Activated naive CD8-positive, alpha-beta T cell treated with anti-CD3 and anti-CD28 coated beads, Interleukin-2, amount 50 U/mL, for 24 hours (primary cell): ENCODE results near the gene GLI2.

Experiments
- ATAC-seq: fragments of 150-1000 bp; cut with Tn5 transposase; one replicate; pipeline ENCODE4 v1.10.0; 2021
- DNase-seq: peaks from one replicate; pipeline ENCODE4 v3.0.0; 2021
- H3K27ac Mint-ChIP-seq: one replicate; pipeline ENCODE4 v1.8.0; 2021; ENCODE audit warnings: mild to moderate bottlenecking, mixed read lengths
- H3K27me3 Mint-ChIP-seq: one replicate; pipeline ENCODE4 v1.8.0; 2021; ENCODE audit warnings: mixed read lengths
- H3K36me3 Mint-ChIP-seq: one replicate; pipeline ENCODE4 v1.8.0; 2021; ENCODE audit warnings: low read depth, mixed read lengths
- H3K4me1 Mint-ChIP-seq: one replicate; pipeline ENCODE4 v1.8.0; 2021; ENCODE audit warnings: mixed read lengths
- H3K4me3 Mint-ChIP-seq: one replicate; pipeline ENCODE4 v1.8.0; 2021; ENCODE audit warnings: mild to moderate bottlenecking, moderate library complexity, mixed read lengths
- H3K9me3 Mint-ChIP-seq: one replicate; pipeline ENCODE4 v1.8.0; 2021; ENCODE audit warnings: mixed read lengths

The GLI2 gene

DNA sequence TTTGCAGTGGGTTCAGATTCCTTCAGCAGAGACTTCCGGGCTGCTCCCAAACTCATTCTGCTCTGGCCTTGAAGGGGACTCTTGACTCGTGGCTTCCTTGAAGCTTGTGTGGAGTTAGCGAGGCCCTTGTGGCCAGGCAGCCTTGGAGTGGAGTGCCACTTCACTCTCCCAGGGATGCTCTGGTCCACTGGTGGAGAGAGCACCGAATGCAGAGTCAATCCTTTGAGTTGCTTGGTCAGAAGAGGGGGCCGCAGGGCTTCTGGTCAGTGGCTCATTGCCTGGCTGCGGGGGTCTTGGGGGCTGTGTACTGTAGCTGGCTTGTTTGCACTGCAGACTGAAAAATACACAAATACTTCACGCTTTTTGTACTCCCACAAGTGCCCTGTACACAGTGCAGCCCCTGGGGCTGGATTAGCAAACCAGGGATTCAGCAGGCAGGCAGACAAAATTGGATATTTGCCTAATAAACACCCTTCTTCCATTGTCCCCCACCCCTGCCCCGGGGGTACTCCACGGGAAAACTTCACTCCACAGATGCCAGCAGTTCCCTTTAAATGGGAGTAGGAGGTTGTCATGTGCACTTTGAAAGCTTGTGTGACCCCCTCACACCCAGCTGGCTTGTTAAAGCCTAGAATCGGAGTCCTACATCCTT, 3.2 kb downstream of the GLI2 start:
- ATAC-seq (no peak), DNase-seq (no peak)
- peaks cover 74% of the 10 kb centered on the region for H3K27me3 Mint-ChIP-seq
- H3K4me3 Mint-ChIP-seq: no peak overlapping the region
- H3K9me3 Mint-ChIP-seq: no peaks in the 10 kb centered on the region
- H3K27ac Mint-ChIP-seq: no peak overlapping the region
- H3K4me1 Mint-ChIP-seq: peaks cover 2% of the 10 kb centered on the region
- H3K36me3 Mint-ChIP-seq: no peaks in the 10 kb centered on the region

DNA sequence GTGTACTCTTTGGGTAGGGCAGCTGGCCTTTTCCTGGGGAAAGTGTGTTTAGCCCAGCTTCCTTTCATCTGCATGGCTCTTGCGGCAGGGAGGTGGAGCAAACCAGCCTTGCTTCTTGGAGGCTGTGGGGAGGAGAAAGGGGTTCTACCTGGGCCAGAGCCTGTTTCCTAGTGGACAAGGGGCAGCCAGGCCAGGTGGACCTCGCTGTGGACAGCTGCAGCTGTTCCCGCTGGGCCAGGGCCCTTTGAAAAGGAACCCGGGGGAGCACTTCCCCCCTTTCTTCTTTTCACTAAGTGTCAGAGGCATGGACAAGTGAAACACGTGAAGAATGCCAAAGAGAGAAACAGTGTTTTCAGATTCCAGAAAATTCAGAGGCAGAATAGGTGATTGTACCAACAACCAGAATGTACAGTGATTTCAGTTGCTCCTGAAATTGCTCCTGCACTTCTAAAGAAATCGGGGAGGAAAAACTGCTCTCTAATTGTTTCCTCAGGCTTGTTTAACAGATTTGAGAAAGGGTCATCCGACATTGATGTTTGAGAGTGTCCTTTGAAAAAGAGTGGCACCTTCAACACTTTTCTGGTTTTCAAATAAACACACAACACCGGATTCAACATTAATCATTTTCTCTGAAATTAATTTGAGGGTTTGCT, 3.9 kb downstream of the GLI2 start:
- H3K9me3 Mint-ChIP-seq: no peaks in the 10 kb centered on the region
- no peaks in the 10 kb centered on the region for H3K36me3 Mint-ChIP-seq
- DNase-seq (no peak), ATAC-seq (no peak)
- H3K4me3 Mint-ChIP-seq: no peak overlapping the region
- no peak overlapping the region for H3K27ac Mint-ChIP-seq
- peaks cover 77% of the 10 kb centered on the region for H3K27me3 Mint-ChIP-seq
- H3K4me1 Mint-ChIP-seq: peaks cover 2% of the 10 kb centered on the region

DNA sequence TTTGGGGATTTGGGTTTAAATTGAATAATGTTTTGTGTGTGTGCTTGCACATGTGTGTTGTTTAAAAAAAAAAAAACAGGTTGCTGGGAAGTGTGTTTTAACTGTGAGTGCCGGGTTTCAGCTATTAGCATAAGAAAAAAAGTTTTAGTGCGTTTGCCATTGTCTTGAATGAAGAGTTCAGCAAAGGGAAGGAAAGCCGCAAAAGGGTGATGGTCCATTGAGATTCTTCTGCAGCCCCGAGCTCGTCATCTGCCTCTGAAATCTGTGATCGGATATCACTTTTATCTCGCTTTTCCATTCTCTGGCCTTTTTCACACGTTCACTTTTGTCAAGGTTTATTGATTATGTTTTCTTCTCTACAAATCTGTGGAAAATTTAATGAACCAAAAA, 4.7 kb downstream of the GLI2 start:
- no peak for ATAC-seq
- no peak overlapping the region for H3K4me3 Mint-ChIP-seq
- no peaks in the 10 kb centered on the region for H3K36me3 Mint-ChIP-seq
- peaks cover 2% of the 10 kb centered on the region for H3K4me1 Mint-ChIP-seq
- peaks cover 75% of the 10 kb centered on the region for H3K27me3 Mint-ChIP-seq
- H3K9me3 Mint-ChIP-seq: no peaks in the 10 kb centered on the region
- no peak for DNase-seq
- H3K27ac Mint-ChIP-seq: no peak overlapping the region

DNA sequence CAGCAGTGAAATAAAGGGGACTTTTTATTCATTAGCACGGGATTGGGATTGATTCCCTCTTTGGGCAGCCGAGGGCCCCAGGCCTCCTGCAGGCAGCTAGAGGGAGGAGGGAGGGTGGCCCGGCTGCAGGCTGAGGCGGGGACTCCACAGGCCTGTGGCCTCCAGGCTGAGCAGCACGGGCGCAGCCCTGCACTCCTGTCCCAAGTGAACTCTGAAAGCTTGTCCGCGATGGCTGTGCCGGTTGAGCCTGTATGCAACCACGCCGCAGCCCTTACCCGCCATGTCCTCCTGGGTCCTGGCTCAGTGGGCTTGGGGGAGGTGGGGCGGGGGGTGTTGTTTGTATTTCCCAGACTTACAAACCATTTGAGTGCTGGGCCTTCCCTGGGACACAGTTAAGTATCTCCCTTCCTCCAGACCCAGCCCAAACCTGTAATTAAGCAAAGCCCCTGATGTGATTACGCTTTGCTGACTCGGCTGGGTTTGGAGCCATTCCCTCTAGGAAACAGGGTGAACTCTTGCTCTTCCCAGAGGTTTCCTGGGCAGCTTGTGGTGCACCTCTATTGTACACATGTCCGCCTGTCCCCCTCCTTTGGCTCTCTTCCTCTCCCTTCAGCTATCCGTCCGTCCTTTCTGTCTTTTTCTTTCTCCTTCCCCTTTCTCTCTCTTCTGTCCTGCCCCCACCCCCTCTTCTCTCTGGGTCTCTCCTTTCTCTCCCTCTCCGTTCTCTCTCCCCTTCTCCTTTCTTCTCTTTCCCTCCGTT, 5.3 kb downstream of the GLI2 start:
- Mint-ChIP-seq H3K4me3 (no peak overlapping the region), H3K36me3 (no peaks in the 10 kb centered on the region), H3K9me3 (no peaks in the 10 kb centered on the region), H3K27ac (no peak overlapping the region), H3K4me1 (peaks cover 2% of the 10 kb centered on the region), H3K27me3 (peaks cover 75% of the 10 kb centered on the region)
- DNase-seq (no peak), ATAC-seq (no peak)

DNA sequence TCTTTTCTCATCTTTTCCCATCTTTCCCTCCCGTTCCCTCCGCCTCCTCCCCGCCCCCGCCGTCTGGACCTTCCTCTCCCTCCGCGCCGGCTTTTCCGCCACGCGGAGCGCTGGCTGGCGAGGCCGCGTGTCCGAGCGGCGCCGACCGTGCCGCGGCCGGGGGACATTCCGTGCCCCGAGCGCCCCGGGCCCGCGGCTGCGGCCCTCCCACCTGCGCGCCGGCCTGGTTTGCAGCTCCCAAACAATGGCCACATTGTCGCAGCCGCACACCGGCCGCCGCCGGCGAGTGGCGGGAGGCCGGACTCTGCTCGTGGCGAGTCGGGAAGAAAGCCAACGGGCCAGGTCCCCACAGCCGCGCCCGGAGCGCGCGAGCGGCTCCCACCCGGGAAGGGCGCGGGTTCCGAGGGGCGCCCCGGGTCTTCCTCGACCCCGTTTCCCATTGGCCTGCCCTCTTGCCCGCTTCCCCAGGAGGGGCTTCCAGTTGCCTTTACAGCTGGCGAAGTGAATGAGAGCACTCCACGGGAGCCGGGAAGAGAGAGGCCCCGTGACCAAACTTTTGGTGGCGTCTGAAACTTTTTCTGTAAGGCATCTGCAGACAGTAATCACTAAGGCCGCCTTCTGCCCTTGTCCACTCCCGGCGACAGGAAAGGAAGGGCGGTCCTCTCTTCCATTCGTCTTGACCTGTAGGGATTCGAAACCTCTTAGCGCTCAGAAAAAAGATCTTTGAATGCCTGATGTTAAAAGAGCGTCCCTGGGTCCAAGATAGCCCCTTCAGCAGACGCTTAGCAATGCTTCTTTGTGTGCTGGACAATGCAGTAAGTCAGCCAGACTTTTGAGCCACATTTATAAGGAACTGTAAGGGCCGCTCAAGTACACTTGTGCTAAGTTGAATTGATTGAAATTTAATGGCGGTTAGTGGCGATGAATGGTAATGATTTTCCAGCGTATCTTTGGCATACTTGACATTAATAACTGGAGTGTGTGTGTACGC, 6.2 kb downstream of the GLI2 start:
- Mint-ChIP-seq H3K4me3 (no peak overlapping the region), H3K4me1 (peaks cover 2% of the 10 kb centered on the region), H3K27ac (no peak overlapping the region), H3K9me3 (no peaks in the 10 kb centered on the region), H3K36me3 (no peaks in the 10 kb centered on the region), H3K27me3 (peaks cover 67% of the 10 kb centered on the region)
- DNase-seq: no peak
- ATAC-seq: no peak

DNA sequence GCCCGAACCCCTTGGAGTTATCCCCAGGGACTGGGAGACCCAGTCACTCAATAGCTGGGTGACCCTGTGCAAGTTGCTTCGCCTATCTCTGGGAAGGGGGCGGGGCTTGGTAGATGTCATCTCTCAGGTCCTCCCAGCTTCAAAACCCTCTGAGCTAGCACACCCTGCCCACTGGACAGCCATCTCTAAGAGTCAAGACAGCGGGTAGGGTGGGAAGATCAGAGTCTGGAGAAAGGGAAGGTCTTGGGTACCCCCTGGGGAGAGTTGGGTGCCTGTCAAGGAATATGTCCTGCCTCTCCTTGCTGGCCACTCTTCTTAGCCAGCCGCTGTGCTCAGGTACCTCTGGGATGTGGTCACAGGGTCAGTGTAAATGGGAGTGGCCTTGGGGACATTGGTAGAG, 8.0 kb downstream of the GLI2 start:
- Mint-ChIP-seq H3K27ac (no peak overlapping the region), H3K36me3 (no peaks in the 10 kb centered on the region), H3K4me3 (no peak overlapping the region), H3K4me1 (no peaks in the 10 kb centered on the region), H3K27me3 (peaks cover 50% of the 10 kb centered on the region), H3K9me3 (no peaks in the 10 kb centered on the region)
- no peak for ATAC-seq
- DNase-seq: no peak

DNA sequence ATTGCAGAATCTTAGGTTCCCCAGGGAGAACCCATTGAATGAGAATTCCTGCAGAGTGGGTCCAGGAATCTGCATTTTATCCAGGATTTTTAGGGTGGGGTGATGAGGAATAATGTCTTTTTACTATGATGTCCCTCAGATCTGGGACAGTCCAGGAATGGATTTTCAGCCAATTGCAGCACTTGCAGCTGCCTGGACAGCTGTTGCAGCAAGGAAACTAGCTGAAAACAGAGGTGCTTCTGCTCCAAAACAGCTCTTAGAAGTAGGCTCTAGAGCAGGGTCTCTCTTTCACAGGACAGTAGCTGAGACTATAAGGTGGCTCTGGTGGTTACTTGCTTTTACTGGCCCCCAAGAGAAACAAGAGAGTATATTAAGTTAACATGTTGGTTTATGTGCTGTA, 9.1 kb downstream of the GLI2 start:
- Mint-ChIP-seq H3K36me3 (no peaks in the 10 kb centered on the region), H3K9me3 (no peaks in the 10 kb centered on the region), H3K27me3 (peaks cover 41% of the 10 kb centered on the region), H3K27ac (no peak overlapping the region), H3K4me1 (no peaks in the 10 kb centered on the region), H3K4me3 (no peak overlapping the region)
- DNase-seq: no peak
- no peak for ATAC-seq

DNA sequence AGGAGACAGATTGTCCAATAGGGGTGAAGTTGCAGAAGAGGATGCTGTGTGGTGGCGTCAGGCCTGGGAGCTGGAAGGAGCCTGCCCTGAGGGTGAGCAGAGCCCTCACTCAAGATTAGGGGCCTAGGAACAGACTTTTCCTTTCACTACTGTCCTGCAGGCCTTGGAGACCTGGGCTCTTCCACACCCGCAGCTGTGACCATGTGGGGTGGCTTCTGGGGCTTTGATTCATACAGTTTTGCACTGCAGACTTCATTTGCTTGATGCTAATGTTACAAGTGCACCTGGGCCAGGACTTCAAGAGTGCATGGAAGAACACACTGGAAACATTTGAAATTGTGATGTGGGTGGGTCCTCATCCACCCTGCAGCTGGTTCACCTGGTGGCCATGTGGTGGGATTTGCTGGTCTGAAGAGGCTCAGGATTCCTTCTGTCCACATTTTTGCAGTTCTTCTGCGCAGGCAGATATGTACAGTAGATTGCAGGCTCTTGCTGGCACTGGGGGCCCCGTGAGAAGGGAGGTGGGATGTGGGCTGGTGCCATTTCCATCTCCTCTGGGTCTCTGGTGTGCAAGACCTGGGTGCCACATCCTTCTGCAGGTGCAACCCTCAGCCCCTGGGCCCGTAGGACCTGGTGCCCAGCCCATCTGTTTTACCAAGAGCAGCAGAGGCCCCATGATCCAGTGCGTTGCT, 9.9 kb downstream of the GLI2 start:
- no peak overlapping the region for H3K27ac Mint-ChIP-seq
- ATAC-seq (no peak), DNase-seq (no peak)
- H3K9me3 Mint-ChIP-seq: no peaks in the 10 kb centered on the region
- H3K4me3 Mint-ChIP-seq: no peak overlapping the region
- H3K36me3 Mint-ChIP-seq: no peaks in the 10 kb centered on the region
- H3K27me3 Mint-ChIP-seq: peaks cover 35% of the 10 kb centered on the region
- no peaks in the 10 kb centered on the region for H3K4me1 Mint-ChIP-seq

DNA sequence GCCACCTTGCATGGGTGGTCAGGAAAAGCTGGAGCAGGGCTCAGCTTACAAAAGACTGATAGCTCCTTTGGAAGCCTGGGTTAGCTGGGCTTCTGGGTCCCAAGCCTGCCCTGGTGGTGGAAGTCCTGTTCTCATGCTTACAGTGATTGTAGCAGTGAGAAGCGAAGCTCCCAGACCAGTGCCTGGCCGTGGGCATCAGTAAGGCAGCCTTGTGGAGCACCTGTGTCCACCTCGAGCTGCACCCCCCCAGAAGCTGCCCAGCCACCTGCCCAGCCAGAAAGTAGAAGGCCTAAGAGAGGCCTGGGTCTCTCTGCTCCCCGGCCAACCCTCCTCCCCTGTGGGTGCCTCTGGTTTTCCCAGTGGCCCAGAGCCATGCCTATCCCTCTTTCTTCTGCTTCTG, 10.5 kb downstream of the GLI2 start:
- Mint-ChIP-seq H3K27ac (no peak overlapping the region), H3K27me3 (peaks cover 30% of the 10 kb centered on the region), H3K36me3 (no peaks in the 10 kb centered on the region), H3K9me3 (no peaks in the 10 kb centered on the region), H3K4me1 (no peaks in the 10 kb centered on the region), H3K4me3 (no peak overlapping the region)
- ATAC-seq: no peak
- DNase-seq: no peak

DNA sequence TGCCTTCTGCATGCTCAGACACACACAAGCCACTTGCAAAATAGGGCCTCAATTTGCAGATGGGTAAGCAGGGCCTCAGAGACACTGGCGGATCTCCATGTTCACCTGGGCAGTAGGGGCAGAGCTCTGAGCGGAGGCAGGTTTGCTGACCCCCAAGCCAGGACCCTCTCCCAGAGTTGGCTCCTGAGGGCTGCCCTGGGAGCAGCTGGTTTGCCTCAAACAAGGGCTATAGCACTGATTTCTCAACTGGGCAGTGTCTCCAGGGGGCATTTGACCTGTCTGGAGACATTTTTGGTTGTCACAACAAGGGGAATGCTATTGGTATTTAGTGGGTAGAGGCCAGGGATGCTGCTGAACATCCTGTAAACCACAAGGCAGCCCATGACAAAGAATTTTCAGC, 11.6 kb downstream of the GLI2 start:
- Mint-ChIP-seq H3K27me3 (peaks cover 25% of the 10 kb centered on the region), H3K4me1 (no peaks in the 10 kb centered on the region), H3K9me3 (no peaks in the 10 kb centered on the region), H3K27ac (no peak overlapping the region), H3K4me3 (no peak overlapping the region), H3K36me3 (no peaks in the 10 kb centered on the region)
- ATAC-seq: no peak
- no peak for DNase-seq

DNA sequence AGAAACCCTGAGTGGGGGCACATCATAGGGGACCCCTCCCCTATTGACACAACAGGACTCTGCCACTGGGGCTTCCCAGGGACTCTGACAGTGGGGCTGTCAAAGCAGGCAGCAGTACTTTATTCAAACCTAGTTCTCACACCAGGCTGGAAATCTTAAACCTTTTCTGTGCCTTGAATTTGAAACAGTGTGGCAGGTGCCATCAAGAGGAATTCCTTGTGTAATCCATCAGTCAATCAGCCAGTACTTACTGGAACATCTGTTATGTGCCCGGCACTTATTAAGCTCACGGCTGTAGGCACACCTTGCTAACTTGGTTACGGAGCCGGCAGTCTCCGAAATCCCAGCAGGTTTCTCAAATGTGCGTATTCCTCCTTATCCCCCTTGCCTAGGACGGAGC, 12.0 kb downstream of the GLI2 start:
- Mint-ChIP-seq H3K36me3 (no peaks in the 10 kb centered on the region), H3K27ac (no peak overlapping the region), H3K4me3 (no peak overlapping the region), H3K9me3 (no peaks in the 10 kb centered on the region), H3K4me1 (no peaks in the 10 kb centered on the region), H3K27me3 (peaks cover 21% of the 10 kb centered on the region)
- DNase-seq (no peak), ATAC-seq (no peak)

DNA sequence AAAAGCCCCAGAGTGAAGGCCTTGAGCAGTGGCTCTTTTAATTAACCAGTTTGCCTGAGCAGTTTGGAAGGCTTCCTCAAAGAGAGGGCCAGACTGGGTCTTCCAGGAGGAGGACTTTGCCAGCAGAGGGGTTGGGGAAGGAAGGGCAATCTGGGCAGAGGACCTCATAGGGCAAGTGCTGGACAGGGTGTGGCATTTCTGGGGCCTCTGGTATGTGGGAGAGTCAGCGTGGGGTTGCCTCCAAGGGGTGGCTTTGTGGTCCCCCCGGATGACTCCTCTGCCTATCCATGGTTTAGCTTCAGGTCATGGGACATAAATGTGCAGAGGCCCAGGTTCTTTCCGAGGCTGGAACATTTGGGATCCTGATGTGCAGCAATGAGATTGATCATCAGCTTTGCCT, 12.6 kb downstream of the GLI2 start:
- DNase-seq (no peak), ATAC-seq (no peak)
- no peaks in the 10 kb centered on the region for H3K9me3 Mint-ChIP-seq
- H3K27ac Mint-ChIP-seq: no peak overlapping the region
- H3K36me3 Mint-ChIP-seq: no peaks in the 10 kb centered on the region
- no peaks in the 10 kb centered on the region for H3K4me1 Mint-ChIP-seq
- peaks cover 15% of the 10 kb centered on the region for H3K27me3 Mint-ChIP-seq
- no peak overlapping the region for H3K4me3 Mint-ChIP-seq

DNA sequence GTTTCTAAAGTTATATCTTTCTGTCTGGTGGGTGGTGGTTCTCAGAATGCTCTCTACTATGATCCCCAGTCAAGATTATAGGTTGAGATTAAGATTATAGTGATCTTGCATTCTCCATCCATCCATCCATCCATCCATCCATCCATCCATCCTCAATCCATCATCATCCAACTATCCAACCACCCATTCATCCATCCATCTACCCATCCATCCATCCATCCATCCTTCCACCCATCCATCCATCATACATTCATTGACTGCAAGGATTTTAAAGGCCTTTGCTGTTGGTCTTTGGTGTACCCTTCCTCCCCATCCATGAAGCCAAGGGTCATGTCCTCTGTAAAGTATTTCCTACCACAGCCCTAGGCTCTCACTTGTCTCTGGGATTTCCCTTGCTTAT, 13.1 kb downstream of the GLI2 start:
- no peak overlapping the region for H3K4me3 Mint-ChIP-seq
- no peak for ATAC-seq
- H3K9me3 Mint-ChIP-seq: no peaks in the 10 kb centered on the region
- no peak overlapping the region for H3K27ac Mint-ChIP-seq
- H3K27me3 Mint-ChIP-seq: peaks cover 14% of the 10 kb centered on the region
- no peaks in the 10 kb centered on the region for H3K36me3 Mint-ChIP-seq
- no peaks in the 10 kb centered on the region for H3K4me1 Mint-ChIP-seq
- DNase-seq: no peak
